Measurements from ENCODE around the gene LRP1. TPM values are rescaled to one million over a fixed set of nuclear protein-coding genes. Genes with fewer than 3 reads are reported as not detected.

Gene LRP1
- total and polyA plus RNA-seq, 2 of the 13 experiments (the other 11 are each of a cell fraction or from before 2014, with no cell fraction given), result 14.7 to 30.8 TPM

- TF ChIP-seq ZNF280D (CRISPR knock-in tag; IDR thresholded peaks at IDR 0.05) (no peak), ZNF263 (CRISPR knock-in tag; IDR thresholded peaks at IDR 0.05) (peak; percentile 19; the same call in 1 of the 2 replicates), HNRNPL (IDR thresholded peaks at IDR 0.05; ENCODE audit: low read depth, low read length) (peak; percentile 97), ZNF781 (CRISPR knock-in tag; IDR thresholded peaks at IDR 0.05; ENCODE audit: borderline replicate concordance, not compliant biosample characterization) (no peak), ZNF644 (CRISPR knock-in tag; IDR thresholded peaks at IDR 0.05; ENCODE audit: low read depth) (no peak), SATB2 (CRISPR knock-in tag; IDR thresholded peaks at IDR 0.05) (no peak), MEIS1 (CRISPR knock-in tag; IDR thresholded peaks at IDR 0.05; ENCODE audit: borderline replicate concordance) (no peak), XRCC5 (optimal IDR thresholded peaks at IDR 0.05; ENCODE audit: low read length) (peak; percentile 44), ZMAT3 (CRISPR knock-in tag; conservative IDR thresholded peaks at IDR 0.05) (no peak), GTF3A (CRISPR knock-in tag; conservative IDR thresholded peaks at IDR 0.05) (no peak), ATF2 (CRISPR knock-in tag; IDR thresholded peaks at IDR 0.05) (no peak), ZNF577 (CRISPR knock-in tag; IDR thresholded peaks at IDR 0.05; ENCODE audit: borderline replicate concordance, low read depth) (no peak), ZUFSP (CRISPR knock-in tag; IDR thresholded peaks at IDR 0.05; ENCODE audit: borderline replicate concordance) (no peak), KDM3A (CRISPR knock-in tag; IDR thresholded peaks at IDR 0.05; ENCODE audit: low read depth) (no peak), HDAC6 (IDR thresholded peaks at IDR 0.05; ENCODE audit: low read depth, low read length) (no peak), ZNF652 (CRISPR knock-in tag; IDR thresholded peaks at IDR 0.05; ENCODE audit: borderline replicate concordance, low read depth) (peak; percentile 59; the same call in 1 of the 2 replicates), RFXAP (CRISPR knock-in tag; IDR thresholded peaks at IDR 0.05; ENCODE audit: borderline replicate concordance) (no peak), DDIT3 (CRISPR knock-in tag; IDR thresholded peaks at IDR 0.05) (no peak), ZNF768 (CRISPR knock-in tag; IDR thresholded peaks at IDR 0.05) (no peak), ZNF740 (CRISPR knock-in tag; IDR thresholded peaks at IDR 0.05) (no peak), ZNF30 (CRISPR knock-in tag; IDR thresholded peaks at IDR 0.05) (no peak), NR0B2 (CRISPR knock-in tag; IDR thresholded peaks at IDR 0.05) (no peak), SAFB2 (CRISPR knock-in tag; IDR thresholded peaks at IDR 0.05; ENCODE audit: borderline replicate concordance, low read depth) (no peak)
These were observed 106.9 kb downstream of the LRP1 start (continued) for GRCh38 chr12:57235017-57235727.

All from HepG2 (cell line).